Endothelial cell of umbilical vein (primary cell): ENCODE data around the gene LRRC8E. TPM values are rescaled to one million over a fixed set of nuclear protein-coding genes. Genes with fewer than 3 reads are reported as not detected.

Source experiments
- BruUV-seq: library from RNA; stranded (reverse); fragments of 400-500 nt; replicated peaks from 2 replicates; lab custom pipeline; 2021; lab: Mats Ljungman, UMichigan
- CTCF ChIA-PET: fragments of 300-600, 350-600 bp; sonication (Branson Sonifier 250); formaldehyde crosslinking; loops from one replicate; lab custom pipeline; 2021; ENCODE audit warnings: antibody characterized with exemption, inconsistent platforms; lab: Charles Lee
- POLR2A ChIA-PET: fragments of 300-600, 350-600 bp; sonication (Branson Sonifier 250); formaldehyde crosslinking; loops from one replicate; lab custom pipeline; 2021; ENCODE audit warnings: antibody characterized with exemption, inconsistent platforms; lab: Charles Lee
- DNase-seq: peaks from one replicate; pipeline ENCODE4 v3.0.0-alpha.2; 2011; ENCODE audit warnings: low read depth, low spot score
- FAIRE-seq: peaks from 2 replicates; lab custom pipeline; 2011; peaks lifted over from hg19 to GRCh38; lab: Jason Lieb, UNC
- H2AFZ ChIP-seq: 2 replicates; pipeline ENCODE4 v1.6.0; 2012; ENCODE audit warnings: low read depth, low read length, control low read depth, inconsistent platforms
- H3K27ac ChIP-seq: 2 replicates; pipeline ENCODE4 v1.5.1; 2011; ENCODE audit warnings: low read depth, mild to moderate bottlenecking, control low read depth, low read length, moderate library complexity; ENCODE audit not compliant: insufficient read depth
- H3K27me3 ChIP-seq, 2 experiments: 2 replicates each; pipeline versions ENCODE4 v1.6.0 to v1.6.1; 2011; ENCODE audit warnings: low read length in 2 of 2, mixed read lengths in 1 of 2; ENCODE audit not compliant: control insufficient read depth in 2 of 2, insufficient read depth in 2 of 2
- H3K36me3 ChIP-seq, 2 experiments: 2 replicates in 1 of 2; 3 replicates in 1 of 2; pipeline ENCODE4 v1.5.1; 2011; ENCODE audit warnings: low read length in 2 of 2, mild to moderate bottlenecking in 1 of 2, moderate library complexity in 1 of 2; ENCODE audit not compliant: control insufficient read depth in 2 of 2, insufficient read depth in 2 of 2; ENCODE audit errors: extremely low read depth in 1 of 2
- H3K4me1 ChIP-seq: 3 replicates; pipeline ENCODE4 v1.5.1; 2011; ENCODE audit warnings: mild to moderate bottlenecking, low read length; ENCODE audit not compliant: control insufficient read depth, insufficient read depth; ENCODE audit errors: extremely low read depth
- H3K4me2 ChIP-seq: 2 replicates; pipeline ENCODE4 v1.6.1; 2011; ENCODE audit warnings: low read length, control low read depth, mixed read lengths; ENCODE audit not compliant: insufficient read depth
- H3K4me3 ChIP-seq, 3 experiments: fragments of 200-600 bp in 1 of 3; sonication (generic), shearing (Covaris generic) in 1 of 3; replicated peaks in 1 of 3; 2 replicates each; pipeline ENCODE4 v1.5.1; 2011 to 2016; ENCODE audit warnings: control low read depth in 3 of 3, low read length in 3 of 3, mild to moderate bottlenecking in 2 of 3, inconsistent platforms in 1 of 3, low read depth in 1 of 3, moderate library complexity in 1 of 3; ENCODE audit not compliant: insufficient read depth in 1 of 3
- H3K79me2 ChIP-seq: 2 replicates; pipeline ENCODE4 v1.6.0; 2012; ENCODE audit warnings: low read length, inconsistent platforms; ENCODE audit not compliant: control insufficient read depth, insufficient read depth
- H3K9ac ChIP-seq: replicated peaks from 2 replicates; pipeline ENCODE3; 2011; ENCODE audit warnings: low read length, control low read depth; ENCODE audit not compliant: insufficient read depth; ENCODE audit errors: extremely low read depth
- H3K9me1 ChIP-seq: replicated peaks from 3 replicates; pipeline ENCODE4 v1.6.0; 2011; ENCODE audit warnings: mild to moderate bottlenecking, low read length; ENCODE audit not compliant: control insufficient read depth, insufficient read depth; ENCODE audit errors: extremely low read depth
- H3K9me3 ChIP-seq: replicated peaks from 2 replicates; pipeline ENCODE4 v1.5.1; 2012; ENCODE audit warnings: low read length, inconsistent platforms; ENCODE audit not compliant: control insufficient read depth, insufficient read depth
- H4K20me1 ChIP-seq: replicated peaks from 2 replicates; pipeline ENCODE3; 2011; ENCODE audit warnings: mild to moderate bottlenecking, low read length; ENCODE audit not compliant: control insufficient read depth, insufficient read depth; ENCODE audit errors: extremely low read depth
- FOS ChIP-seq: IDR thresholded peaks from 2 replicates; pipeline ENCODE4 v1.6.1; 2011; ENCODE audit warnings: mild to moderate bottlenecking, low read length, moderate library complexity, borderline replicate concordance; ENCODE audit not compliant: insufficient read depth
- JUN ChIP-seq: IDR thresholded peaks from 2 replicates; pipeline ENCODE4 v1.6.1; 2011; ENCODE audit warnings: borderline replicate concordance, low read depth; ENCODE audit not compliant: insufficient read length, insufficient read depth
- dilution Hi-C: fragments of 300-500 bp; cut with MboI; formaldehyde crosslinking; loops from one replicate; pipeline ENCODE4 v1.15.0; 2019; ENCODE audit warnings: low sequenced_read_pairs; ENCODE audit not compliant: extremely low pct_ligation_motif_present
- intact Hi-C: fragments of 100-400 bp; cut with micrococcal nuclease; formaldehyde crosslinking; loops from one replicate; pipeline ENCODE4 v1.10.0; 2022
- polyA plus RNA-seq, 4 experiments: library from polyadenylated mRNA; depleted of rRNA in 3 of 4; stranded (reverse) in 3 of 4; unstranded in 1 of 4; fragments of >200 nt; gene quantifications; 2 replicates each; pipeline versions ENCODE4 v1.2.1 to v1.2.3, GENCODE V29; 2011 to 2012; ENCODE audit warnings: missing spikeins in 1 of 4
- total RNA-seq: library from RNA; stranded (reverse); gene quantifications from 2 replicates; pipeline ENCODE4 v1.2.3, GENCODE V29; 2021
- TF ChIP-seq, protein P1 (sequence below), 2 donors: IDR thresholded peaks; 1 replicate in 1 of 2; 2 replicates in 1 of 2; pipeline ENCODE4 v1.5.1; 2011; ENCODE audit warnings: low read length in 2 of 2, mild to moderate bottlenecking in 2 of 2, moderate library complexity in 2 of 2, control low read depth in 1 of 2, inconsistent platforms in 1 of 2, low read depth in 1 of 2; ENCODE audit not compliant: insufficient read depth in 1 of 2; ENCODE audit errors: extremely low read depth in 1 of 2

The LRRC8E gene
- total and polyA plus RNA-seq, 2 donors (not counting 3 experiments of a cell fraction or from before 2014, with no cell fraction given) = 1.1 to 1.6 TPM

- no peaks in the 10 kb centered on the region for H3K9me1 ChIP-seq
- no TSS peak for BruUV-seq
- H2AFZ ChIP-seq = no peak overlapping the region
- ChIA-PET POLR2A (no interaction called here), CTCF (no interaction called here)
- no peak overlapping the region for H3K9ac ChIP-seq
- no peaks in the 10 kb centered on the region for H3K27me3 ChIP-seq
- FAIRE-seq (no peak), DNase-seq (no peak)
- H3K79me2 ChIP-seq = no peaks in the 10 kb centered on the region
- no peak overlapping the region for H3K4me3 ChIP-seq
- no peaks in the 10 kb centered on the region for H4K20me1 ChIP-seq
- no peaks in the 10 kb centered on the region for H3K36me3 ChIP-seq
- dilution Hi-C loops (no loop called here), intact Hi-C loops (no loop called here)
- TF ChIP-seq, protein P1, sequence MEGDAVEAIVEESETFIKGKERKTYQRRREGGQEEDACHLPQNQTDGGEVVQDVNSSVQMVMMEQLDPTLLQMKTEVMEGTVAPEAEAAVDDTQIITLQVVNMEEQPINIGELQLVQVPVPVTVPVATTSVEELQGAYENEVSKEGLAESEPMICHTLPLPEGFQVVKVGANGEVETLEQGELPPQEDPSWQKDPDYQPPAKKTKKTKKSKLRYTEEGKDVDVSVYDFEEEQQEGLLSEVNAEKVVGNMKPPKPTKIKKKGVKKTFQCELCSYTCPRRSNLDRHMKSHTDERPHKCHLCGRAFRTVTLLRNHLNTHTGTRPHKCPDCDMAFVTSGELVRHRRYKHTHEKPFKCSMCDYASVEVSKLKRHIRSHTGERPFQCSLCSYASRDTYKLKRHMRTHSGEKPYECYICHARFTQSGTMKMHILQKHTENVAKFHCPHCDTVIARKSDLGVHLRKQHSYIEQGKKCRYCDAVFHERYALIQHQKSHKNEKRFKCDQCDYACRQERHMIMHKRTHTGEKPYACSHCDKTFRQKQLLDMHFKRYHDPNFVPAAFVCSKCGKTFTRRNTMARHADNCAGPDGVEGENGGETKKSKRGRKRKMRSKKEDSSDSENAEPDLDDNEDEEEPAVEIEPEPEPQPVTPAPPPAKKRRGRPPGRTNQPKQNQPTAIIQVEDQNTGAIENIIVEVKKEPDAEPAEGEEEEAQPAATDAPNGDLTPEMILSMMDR (IDR thresholded peaks at IDR 0.05; ENCODE audit: extremely low read depth in 1 of 2, insufficient read depth in 1 of 2, low read depth in 1 of 2, low read length in 2 of 2) = no peak
- no peak for TF ChIP-seq JUN
- no peak for TF ChIP-seq FOS
- H3K4me2 ChIP-seq = no peak overlapping the region
- no peak overlapping the region for H3K27ac ChIP-seq
- H3K9me3 ChIP-seq = no peaks in the 10 kb centered on the region
- no peaks in the 10 kb centered on the region for H3K4me1 ChIP-seq
Measured at GRCh38 chr19:7841751-7842660, 46.3 kb upstream of the LRRC8E start.
